GM23338 (cell line): Measurements from ENCODE around the gene COX7A1. TPM values are rescaled to one million over a fixed set of nuclear protein-coding genes. Genes with fewer than 3 reads are reported as not detected.

Source experiments
- ATAC-seq: fragments of 200-7000 bp; cut with Tn5 transposase; 3 replicates; pipeline ENCODE4 v1.9.1; 2020
- DNase-seq: peaks from one replicate; pipeline ENCODE4 v3.0.0-alpha.2; 2015; ENCODE audit warnings: low spot score
- H2AFZ ChIP-seq: fragments of 200-600 bp; sonication (generic); 2 replicates; pipeline ENCODE4 v1.8.0; 2016; ENCODE audit warnings: antibody characterized with exemption, mild to moderate bottlenecking, moderate library complexity
- H3F3A ChIP-seq: fragments of 200-600 bp; sonication (generic); replicated peaks from 2 replicates; pipeline ENCODE4 v1.8.0; 2017; ENCODE audit warnings: antibody characterized with exemption, mixed run types, low read depth
- H3K27ac ChIP-seq: fragments of 200-600 bp; sonication (generic); 2 replicates; pipeline ENCODE4 v1.6.1; 2016; ENCODE audit warnings: low read depth
- H3K27me3 ChIP-seq: fragments of 200-600 bp; sonication (generic); 2 replicates; pipeline ENCODE4 v1.8.0; 2016; ENCODE audit warnings: mild to moderate bottlenecking, mixed run types, moderate library complexity; ENCODE audit not compliant: insufficient read depth
- H3K36me3 ChIP-seq: fragments of 200-600 bp; sonication (generic); 2 replicates; pipeline ENCODE4 v1.8.0; 2016; ENCODE audit warnings: mild to moderate bottlenecking; ENCODE audit not compliant: insufficient read depth
- H3K4me1 ChIP-seq: fragments of 200-600 bp; sonication (generic); 2 replicates; pipeline ENCODE4 v1.8.0; 2016; ENCODE audit warnings: mild to moderate bottlenecking, moderate library complexity; ENCODE audit not compliant: insufficient read depth
- H3K4me2 ChIP-seq: fragments of 200-600 bp; sonication (generic); 2 replicates; pipeline ENCODE4 v1.7.1; 2017; ENCODE audit warnings: mixed run types
- H3K4me3 ChIP-seq: fragments of 200-600 bp; sonication (generic); 2 replicates; pipeline ENCODE4 v1.6.1; 2016; ENCODE audit warnings: mixed run types
- H3K79me2 ChIP-seq: fragments of 200-600 bp; sonication (generic); replicated peaks from 2 replicates; pipeline ENCODE4 v1.8.0; 2017; ENCODE audit warnings: mild to moderate bottlenecking; ENCODE audit not compliant: insufficient read depth
- H3K9me2 ChIP-seq: fragments of 200-600 bp; sonication (generic); 2 replicates; pipeline ENCODE4 v1.8.0; 2017; ENCODE audit not compliant: insufficient read depth
- H4K20me1 ChIP-seq: fragments of 200-600 bp; sonication (generic); replicated peaks from 2 replicates; pipeline ENCODE4 v1.8.0; 2017; ENCODE audit warnings: mild to moderate bottlenecking; ENCODE audit not compliant: insufficient read depth
- H3K27ac Mint-ChIP-seq: 2 replicates; pipeline ENCODE4 v1.8.0; 2020; ENCODE audit warnings: inconsistent platforms, mild to moderate bottlenecking, moderate library complexity, mixed read lengths
- H3K27me3 Mint-ChIP-seq: 3 replicates; pipeline ENCODE4 v1.8.0; 2022; ENCODE audit warnings: low read depth, mild to moderate bottlenecking, moderate library complexity, mixed read lengths, inconsistent platforms; ENCODE audit not compliant: insufficient read depth, poor library complexity
- H3K36me3 Mint-ChIP-seq: 3 replicates; pipeline ENCODE4 v1.8.0; 2021; ENCODE audit warnings: low read depth, mild to moderate bottlenecking, inconsistent platforms, moderate library complexity, mixed read lengths
- H3K4me1 Mint-ChIP-seq: 3 replicates; pipeline ENCODE4 v1.8.0; 2020; ENCODE audit warnings: mild to moderate bottlenecking, inconsistent platforms, mixed read lengths
- H3K4me3 Mint-ChIP-seq: 3 replicates; pipeline ENCODE4 v1.8.0; 2021; ENCODE audit warnings: moderate library complexity, mild to moderate bottlenecking, inconsistent platforms, mixed read lengths
- H3K9me3 Mint-ChIP-seq: 3 replicates; pipeline ENCODE4 v1.8.0; 2020; ENCODE audit warnings: moderate library complexity, mild to moderate bottlenecking, inconsistent platforms, mixed read lengths
- CREB1 ChIP-seq: fragments of 250-450 bp; sonication (Bioruptor Pico); IDR thresholded peaks from 2 replicates; pipeline ENCODE4 v1.5.0; 2020; ENCODE audit warnings: low read depth, mild to moderate bottlenecking, moderate library complexity
- CTCF ChIP-seq, 2 experiments: fragments of 200-600 bp in 1 of 2; sonication (generic) in 1 of 2; conservative IDR thresholded peaks; 2 replicates each; pipeline versions ENCODE4 v1.5.1 to v1.6.1; 2016 to 2017; ENCODE audit warnings: antibody characterized with exemption in 2 of 2, low read depth in 2 of 2, mild to moderate bottlenecking in 2 of 2, moderate library complexity in 1 of 2
- EZH2 ChIP-seq: fragments of 200-600 bp; sonication (generic); IDR thresholded peaks from one replicate; pipeline ENCODE4 v1.8.0; 2017; ENCODE audit warnings: antibody characterized with exemption, mild to moderate bottlenecking, low read depth; ENCODE audit not compliant: unreplicated experiment
- EZH2phosphoT487 ChIP-seq: fragments of 200-600 bp; sonication (generic); IDR thresholded peaks from one replicate; pipeline ENCODE4 v1.8.1; 2018; ENCODE audit warnings: antibody characterized with exemption; ENCODE audit not compliant: unreplicated experiment
- JUNB ChIP-seq: IDR thresholded peaks from one replicate; pipeline ENCODE4 v1.6.1; 2016; ENCODE audit warnings: antibody characterized with exemption; ENCODE audit not compliant: unreplicated experiment
- NANOG ChIP-seq: IDR thresholded peaks from 2 replicates; pipeline ENCODE4 v1.6.1; 2016; ENCODE audit warnings: antibody characterized with exemption, borderline replicate concordance
- POLR2AphosphoS5 ChIP-seq: IDR thresholded peaks from 2 replicates; pipeline ENCODE4 v1.6.1; 2016; ENCODE audit warnings: antibody characterized with exemption, low read depth
- REST ChIP-seq: IDR thresholded peaks from one replicate; pipeline ENCODE4 v1.6.1; 2018; ENCODE audit warnings: antibody characterized with exemption; ENCODE audit not compliant: unreplicated experiment
- STAT1 ChIP-seq: IDR thresholded peaks from one replicate; pipeline ENCODE4 v1.6.1; 2016; ENCODE audit warnings: antibody characterized with exemption; ENCODE audit not compliant: unreplicated experiment
- ZNF114 ChIP-seq: fragments of 250-450 bp; sonication (Bioruptor Pico); IDR thresholded peaks from 2 replicates; pipeline ENCODE4 v1.5.0; 2020; ENCODE audit warnings: mild to moderate bottlenecking, moderate library complexity
- ZNF331 ChIP-seq: fragments of 250-450 bp; sonication (Bioruptor Pico); IDR thresholded peaks from 2 replicates; pipeline ENCODE4 v1.5.0; 2020; ENCODE audit warnings: low read depth, mild to moderate bottlenecking, moderate library complexity
- polyA plus RNA-seq: library from polyadenylated mRNA; unstranded; fragments of >200 nt; fragmentation: Nextera tagmentation; extraction: Ambion mirVana; gene quantifications from 2 replicates; pipeline ENCODE4 v1.2.1, GENCODE V29; 2016
- total RNA-seq: library from RNA; depleted of rRNA; stranded (reverse); fragments of >200 nt; shearing (Covaris generic); gene quantifications from 2 replicates; pipeline ENCODE4 v1.2.3, GENCODE V29; 2014
- TF ChIP-seq, protein P1 (sequence below): fragments of 250-450 bp; sonication (Bioruptor Pico); IDR thresholded peaks from 2 replicates; pipeline ENCODE4 v1.5.0; 2020; ENCODE audit warnings: mild to moderate bottlenecking, moderate library complexity

Gene COX7A1
- total and polyA plus RNA-seq, 2 experiments from 2014 or later, result 0.52 to 5.5 TPM

DNA sequence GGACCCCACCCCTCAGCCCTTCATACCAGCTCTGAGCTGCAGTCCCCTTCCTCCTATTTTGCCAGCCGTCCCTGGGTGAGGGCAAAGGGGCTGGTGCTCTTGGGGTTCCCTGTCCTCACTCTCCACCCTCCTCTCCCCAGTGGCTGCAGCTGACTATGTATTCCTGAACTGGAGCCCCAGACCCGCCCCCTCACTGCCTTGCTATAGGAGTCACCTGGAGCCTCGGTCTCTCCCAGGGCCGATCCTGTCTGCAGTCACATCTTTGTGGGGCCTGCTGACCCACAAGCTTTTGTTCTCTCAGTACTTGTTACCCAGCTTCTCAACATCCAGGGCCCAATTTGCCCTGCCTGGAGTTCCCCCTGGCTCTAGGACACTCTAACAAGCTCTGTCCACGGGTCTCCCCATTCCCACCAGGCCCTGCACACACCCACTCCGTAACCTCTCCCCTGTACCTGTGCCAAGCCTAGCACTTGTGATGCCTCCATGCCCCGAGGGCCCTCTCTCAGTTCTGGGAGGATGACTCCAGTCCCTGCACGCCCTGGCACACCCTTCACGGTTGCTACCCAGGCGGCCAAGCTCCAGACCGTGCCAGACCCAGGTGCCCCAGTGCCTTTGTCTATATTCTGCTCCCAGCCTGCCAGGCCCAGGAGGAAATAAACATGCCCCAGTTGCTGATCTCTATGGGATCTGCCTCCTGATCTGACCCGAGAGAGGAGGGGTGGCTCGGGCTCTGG, 2.4 kb downstream of the COX7A1 start (continued):
- TF ChIP-seq ZNF331 (CRISPR knock-in tag), result no peak
- TF ChIP-seq EZH2, result no peak

GRCh38 chr19:36144624-36145023, 7.6 kb downstream of the COX7A1 start:
- Histone ChIP-seq H3F3A (peaks cover 14% of the 10 kb centered on the region), H4K20me1 (peaks cover 8% of the 10 kb centered on the region; the same call in 1 of the 2 replicates), H3K79me2 (peaks cover 6% of the 10 kb centered on the region), H3K4me1 (no peaks in the 10 kb centered on the region; the same call in 1 of the 2 replicates), H3K9me2 (no peaks in the 10 kb centered on the region), H3K27me3 (no peaks in the 10 kb centered on the region), H3K36me3 (peaks cover 24% of the 10 kb centered on the region), H3K27ac (no peak overlapping the region; the same call in 1 of the 2 replicates), H3K4me2 (no peak overlapping the region), H3K4me3 (no peak overlapping the region), H2AFZ (no peak overlapping the region)
- Mint-ChIP-seq H3K27ac (no peak overlapping the region), H3K4me3 (no peak overlapping the region), H3K9me3 (no peaks in the 10 kb centered on the region), H3K27me3 (peaks cover 7% of the 10 kb centered on the region), H3K4me1 (peaks cover 11% of the 10 kb centered on the region), H3K36me3 (peaks cover 72% of the 10 kb centered on the region)
- ATAC-seq (no peak), DNase-seq (no peak)
- no peak for TF ChIP-seq JUNB
- no peak for TF ChIP-seq ZNF331 (CRISPR knock-in tag)
- no peak for TF ChIP-seq CTCF (conservative IDR thresholded peaks at IDR 0.05; ENCODE audit: low read depth in 2 of 2)
- no peak for TF ChIP-seq STAT1
- TF ChIP-seq ZNF114 (CRISPR knock-in tag), result no peak
- TF ChIP-seq EZH2phosphoT487, result no peak
- TF ChIP-seq NANOG, result no peak
- TF ChIP-seq, protein P1, sequence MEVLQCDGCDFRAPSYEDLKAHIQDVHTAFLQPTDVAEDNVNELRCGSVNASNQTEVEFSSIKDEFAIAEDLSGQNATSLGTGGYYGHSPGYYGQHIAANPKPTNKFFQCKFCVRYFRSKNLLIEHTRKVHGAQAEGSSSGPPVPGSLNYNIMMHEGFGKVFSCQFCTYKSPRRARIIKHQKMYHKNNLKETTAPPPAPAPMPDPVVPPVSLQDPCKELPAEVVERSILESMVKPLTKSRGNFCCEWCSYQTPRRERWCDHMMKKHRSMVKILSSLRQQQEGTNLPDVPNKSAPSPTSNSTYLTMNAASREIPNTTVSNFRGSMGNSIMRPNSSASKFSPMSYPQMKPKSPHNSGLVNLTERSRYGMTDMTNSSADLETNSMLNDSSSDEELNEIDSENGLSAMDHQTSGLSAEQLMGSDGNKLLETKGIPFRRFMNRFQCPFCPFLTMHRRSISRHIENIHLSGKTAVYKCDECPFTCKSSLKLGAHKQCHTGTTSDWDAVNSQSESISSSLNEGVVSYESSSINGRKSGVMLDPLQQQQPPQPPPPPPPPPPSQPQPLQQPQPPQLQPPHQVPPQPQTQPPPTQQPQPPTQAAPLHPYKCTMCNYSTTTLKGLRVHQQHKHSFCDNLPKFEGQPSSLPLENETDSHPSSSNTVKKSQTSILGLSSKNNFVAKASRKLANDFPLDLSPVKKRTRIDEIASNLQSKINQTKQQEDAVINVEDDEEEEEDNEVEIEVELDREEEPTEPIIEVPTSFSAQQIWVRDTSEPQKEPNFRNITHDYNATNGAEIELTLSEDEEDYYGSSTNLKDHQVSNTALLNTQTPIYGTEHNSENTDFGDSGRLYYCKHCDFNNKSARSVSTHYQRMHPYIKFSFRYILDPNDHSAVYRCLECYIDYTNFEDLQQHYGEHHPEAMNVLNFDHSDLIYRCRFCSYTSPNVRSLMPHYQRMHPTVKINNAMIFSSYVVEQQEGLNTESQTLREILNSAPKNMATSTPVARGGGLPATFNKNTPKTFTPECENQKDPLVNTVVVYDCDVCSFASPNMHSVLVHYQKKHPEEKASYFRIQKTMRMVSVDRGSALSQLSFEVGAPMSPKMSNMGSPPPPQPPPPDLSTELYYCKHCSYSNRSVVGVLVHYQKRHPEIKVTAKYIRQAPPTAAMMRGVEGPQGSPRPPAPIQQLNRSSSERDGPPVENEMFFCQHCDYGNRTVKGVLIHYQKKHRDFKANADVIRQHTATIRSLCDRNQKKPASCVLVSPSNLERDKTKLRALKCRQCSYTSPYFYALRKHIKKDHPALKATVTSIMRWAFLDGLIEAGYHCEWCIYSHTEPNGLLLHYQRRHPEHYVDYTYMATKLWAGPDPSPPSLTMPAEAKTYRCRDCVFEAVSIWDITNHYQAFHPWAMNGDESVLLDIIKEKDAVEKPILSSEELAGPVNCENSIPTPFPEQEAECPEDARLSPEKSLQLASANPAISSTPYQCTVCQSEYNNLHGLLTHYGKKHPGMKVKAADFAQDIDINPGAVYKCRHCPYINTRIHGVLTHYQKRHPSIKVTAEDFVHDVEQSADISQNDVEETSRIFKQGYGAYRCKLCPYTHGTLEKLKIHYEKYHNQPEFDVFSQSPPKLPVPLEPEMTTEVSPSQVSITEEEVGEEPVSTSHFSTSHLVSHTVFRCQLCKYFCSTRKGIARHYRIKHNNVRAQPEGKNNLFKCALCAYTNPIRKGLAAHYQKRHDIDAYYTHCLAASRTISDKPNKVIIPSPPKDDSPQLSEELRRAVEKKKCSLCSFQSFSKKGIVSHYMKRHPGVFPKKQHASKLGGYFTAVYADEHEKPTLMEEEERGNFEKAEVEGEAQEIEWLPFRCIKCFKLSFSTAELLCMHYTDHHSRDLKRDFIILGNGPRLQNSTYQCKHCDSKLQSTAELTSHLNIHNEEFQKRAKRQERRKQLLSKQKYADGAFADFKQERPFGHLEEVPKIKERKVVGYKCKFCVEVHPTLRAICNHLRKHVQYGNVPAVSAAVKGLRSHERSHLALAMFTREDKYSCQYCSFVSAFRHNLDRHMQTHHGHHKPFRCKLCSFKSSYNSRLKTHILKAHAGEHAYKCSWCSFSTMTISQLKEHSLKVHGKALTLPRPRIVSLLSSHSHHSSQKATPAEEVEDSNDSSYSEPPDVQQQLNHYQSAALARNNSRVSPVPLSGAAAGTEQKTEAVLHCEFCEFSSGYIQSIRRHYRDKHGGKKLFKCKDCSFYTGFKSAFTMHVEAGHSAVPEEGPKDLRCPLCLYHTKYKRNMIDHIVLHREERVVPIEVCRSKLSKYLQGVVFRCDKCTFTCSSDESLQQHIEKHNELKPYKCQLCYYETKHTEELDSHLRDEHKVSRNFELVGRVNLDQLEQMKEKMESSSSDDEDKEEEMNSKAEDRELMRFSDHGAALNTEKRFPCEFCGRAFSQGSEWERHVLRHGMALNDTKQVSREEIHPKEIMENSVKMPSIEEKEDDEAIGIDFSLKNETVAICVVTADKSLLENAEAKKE (CRISPR knock-in tag), result no peak
- no peak for TF ChIP-seq POLR2AphosphoS5
- no peak for TF ChIP-seq CREB1 (CRISPR knock-in tag)
- no peak for TF ChIP-seq REST
